PC-3 (cell line): ENCODE data around the gene ATF2.

Experiments used
- EZH2 ChIP-seq: fragments of 300-600 bp; sonication (generic); IDR thresholded peaks from one replicate; pipeline ENCODE4 v1.6.1; 2017; ENCODE audit warnings: antibody characterized with exemption, mild to moderate bottlenecking, low read length; ENCODE audit not compliant: unreplicated experiment
- TF ChIP-seq, protein P1 (sequence below): fragments of 300-600 bp; sonication (generic); conservative IDR thresholded peaks from 2 replicates; pipeline ENCODE4 v1.5.1; 2017; ENCODE audit warnings: antibody characterized with exemption, low read depth, mild to moderate bottlenecking, low read length

DNA sequence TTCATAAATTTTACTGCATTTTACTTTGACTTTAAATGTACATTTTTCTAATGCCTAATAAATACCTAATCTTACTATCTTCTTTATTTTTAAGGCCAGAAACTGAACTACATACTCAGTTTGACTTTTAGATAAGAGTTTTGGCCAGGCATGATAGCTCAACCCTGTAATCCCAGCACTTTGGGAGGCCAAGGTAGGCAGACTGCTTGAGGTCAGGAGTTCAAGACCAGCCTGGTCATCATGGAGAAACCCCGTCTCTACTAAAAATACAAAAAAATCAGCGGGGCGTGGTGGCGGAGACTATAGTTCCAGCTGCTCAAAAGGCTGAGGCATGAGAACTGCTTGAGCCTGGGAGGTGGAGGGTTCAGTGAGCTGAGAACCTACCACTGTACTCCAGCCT lies 9.1 kb downstream of the ATF2 start:
- TF ChIP-seq, protein P1, sequence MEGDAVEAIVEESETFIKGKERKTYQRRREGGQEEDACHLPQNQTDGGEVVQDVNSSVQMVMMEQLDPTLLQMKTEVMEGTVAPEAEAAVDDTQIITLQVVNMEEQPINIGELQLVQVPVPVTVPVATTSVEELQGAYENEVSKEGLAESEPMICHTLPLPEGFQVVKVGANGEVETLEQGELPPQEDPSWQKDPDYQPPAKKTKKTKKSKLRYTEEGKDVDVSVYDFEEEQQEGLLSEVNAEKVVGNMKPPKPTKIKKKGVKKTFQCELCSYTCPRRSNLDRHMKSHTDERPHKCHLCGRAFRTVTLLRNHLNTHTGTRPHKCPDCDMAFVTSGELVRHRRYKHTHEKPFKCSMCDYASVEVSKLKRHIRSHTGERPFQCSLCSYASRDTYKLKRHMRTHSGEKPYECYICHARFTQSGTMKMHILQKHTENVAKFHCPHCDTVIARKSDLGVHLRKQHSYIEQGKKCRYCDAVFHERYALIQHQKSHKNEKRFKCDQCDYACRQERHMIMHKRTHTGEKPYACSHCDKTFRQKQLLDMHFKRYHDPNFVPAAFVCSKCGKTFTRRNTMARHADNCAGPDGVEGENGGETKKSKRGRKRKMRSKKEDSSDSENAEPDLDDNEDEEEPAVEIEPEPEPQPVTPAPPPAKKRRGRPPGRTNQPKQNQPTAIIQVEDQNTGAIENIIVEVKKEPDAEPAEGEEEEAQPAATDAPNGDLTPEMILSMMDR: no peak
- no peak for TF ChIP-seq EZH2
